Astrocyte of the cerebellum (primary cell): ENCODE measurements around the gene TNNT2.

ENCODE experiments used
- DNase-seq: peaks from one replicate; pipeline ENCODE4 v3.0.0-alpha.2; 2011; ENCODE audit warnings: low read depth
- H3K4me3 ChIP-seq: 2 replicates; pipeline ENCODE4 v1.5.1; 2011; ENCODE audit warnings: mild to moderate bottlenecking, low read depth, low read length, moderate library complexity
- CTCF ChIP-seq: IDR thresholded peaks from 2 replicates; pipeline ENCODE4 v1.5.1; 2012; ENCODE audit warnings: low read length, low read depth, moderate library complexity, mild to moderate bottlenecking; ENCODE audit errors: missing control alignments
- in situ Hi-C: cut with HindIII; loops from 2 replicates; pipeline ENCODE4 v1.10.0; 2017; ENCODE audit warnings: low sequenced_read_pairs

TNNT2 gene

GRCh38 chr1:201411292-201411691 is 33.8 kb upstream of the TNNT2 start:
- TF ChIP-seq CTCF, result no peak
- H3K4me3 ChIP-seq, result no peak overlapping the region
- in situ Hi-C loops, result no loop called here
- no peak for DNase-seq

- TF ChIP-seq CTCF, result no peak
- H3K4me3 ChIP-seq, result no peak overlapping the region
- no peak for DNase-seq
- in situ Hi-C loops, result no loop called here
These were observed 32.0 kb upstream of the TNNT2 start for GRCh38 chr1:201409440-201409839.

GRCh38 chr1:201408834-201409200 is 31.3 kb upstream of the TNNT2 start:
- in situ Hi-C loops, result no loop called here
- no peak overlapping the region for H3K4me3 ChIP-seq
- TF ChIP-seq CTCF, result no peak
- no peak for DNase-seq

GRCh38 chr1:201408176-201408833 is 30.8 kb upstream of the TNNT2 start:
- peak; percentile 35 for DNase-seq
- no peak overlapping the region for H3K4me3 ChIP-seq
- peak; percentile 98 for TF ChIP-seq CTCF
- in situ Hi-C loops, result no loop called here

- no peak for DNase-seq
- TF ChIP-seq CTCF, result no peak
- H3K4me3 ChIP-seq, result no peak overlapping the region
- in situ Hi-C loops, result no loop called here
These were observed 29.4 kb upstream of the TNNT2 start for GRCh38 chr1:201406831-201407406.

GRCh38 chr1:201405484-201405831 is 28.0 kb upstream of the TNNT2 start:
- in situ Hi-C loops, result no loop called here
- TF ChIP-seq CTCF, result no peak
- no peak for DNase-seq
- H3K4me3 ChIP-seq, result no peak overlapping the region
